KMS-11 (cell line): ENCODE measurements around the gene NUDT14.

ENCODE experiments used
- H2AFZ ChIP-seq: fragments of 200-600 bp; sonication (generic); 2 replicates; pipeline ENCODE4 v1.6.1; 2016; ENCODE audit warnings: antibody characterized with exemption, mixed run types, low read depth
- H3K27ac ChIP-seq: fragments of 200-600 bp; sonication (generic); 2 replicates; pipeline ENCODE4 v1.6.1; 2016; ENCODE audit warnings: mild to moderate bottlenecking, mixed run types
- H3K27me3 ChIP-seq: fragments of 200-600 bp; sonication (generic); 2 replicates; pipeline ENCODE4 v1.6.1; 2017; ENCODE audit warnings: mild to moderate bottlenecking, low read depth, mixed run types, moderate library complexity; ENCODE audit not compliant: insufficient read depth
- H3K36me3 ChIP-seq: fragments of 200-600 bp; sonication (generic); 2 replicates; pipeline ENCODE4 v1.6.1; 2017; ENCODE audit warnings: mild to moderate bottlenecking, mixed run types; ENCODE audit not compliant: insufficient read depth
- H3K4me1 ChIP-seq: fragments of 200-600 bp; sonication (generic); 2 replicates; pipeline ENCODE4 v1.6.1; 2016; ENCODE audit warnings: mild to moderate bottlenecking, low read depth, mixed run types; ENCODE audit not compliant: poor library complexity, severe bottlenecking
- H3K4me2 ChIP-seq: fragments of 200-600 bp; sonication (generic); 2 replicates; pipeline ENCODE4 v1.7.0; 2016; ENCODE audit warnings: mild to moderate bottlenecking, mixed run types
- H3K4me3 ChIP-seq: fragments of 200-600 bp; sonication (generic); IDR thresholded peaks from 2 replicates; pipeline ENCODE4 v1.6.1; 2017; ENCODE audit warnings: low read depth, low read length, mixed read lengths; ENCODE audit not compliant: insufficient read depth
- H3K79me2 ChIP-seq: fragments of 200-600 bp; sonication (generic); 2 replicates; pipeline ENCODE4 v1.6.1; 2016; ENCODE audit warnings: low read depth, mixed run types; ENCODE audit not compliant: insufficient read depth
- H3K9ac ChIP-seq: fragments of 200-600 bp; sonication (generic); 2 replicates; pipeline ENCODE4 v1.6.1; 2016; ENCODE audit warnings: mild to moderate bottlenecking, mixed run types
- H4K20me1 ChIP-seq: fragments of 200-600 bp; sonication (generic); 2 replicates; pipeline ENCODE4 v1.6.1; 2016; ENCODE audit warnings: mild to moderate bottlenecking, mixed run types; ENCODE audit not compliant: insufficient read depth
- CTCF ChIP-seq: fragments of 200-600 bp; sonication (generic); conservative IDR thresholded peaks from 2 replicates; pipeline ENCODE4 v1.6.1; 2017; ENCODE audit warnings: low read depth, mild to moderate bottlenecking, antibody characterized with exemption, low read length, moderate library complexity, mixed read lengths

NUDT14 gene

GRCh38 chr14:105218611-105219010, 37.5 kb upstream of the NUDT14 start:
- Histone ChIP-seq H3K27me3 (no peaks in the 10 kb centered on the region), H3K9ac (no peak overlapping the region), H3K4me1 (no peaks in the 10 kb centered on the region), H3K27ac (no peak overlapping the region), H3K4me3 (no peak overlapping the region), H2AFZ (no peak overlapping the region), H3K79me2 (no peaks in the 10 kb centered on the region), H4K20me1 (no peaks in the 10 kb centered on the region), H3K4me2 (no peak overlapping the region), H3K36me3 (no peaks in the 10 kb centered on the region)
- TF ChIP-seq CTCF: no peak

GRCh38 chr14:105217774-105218173, 36.7 kb upstream of the NUDT14 start:
- Histone ChIP-seq H3K79me2 (no peaks in the 10 kb centered on the region), H2AFZ (no peak overlapping the region), H3K4me3 (no peak overlapping the region), H3K36me3 (no peaks in the 10 kb centered on the region), H3K4me1 (no peaks in the 10 kb centered on the region), H3K27ac (no peak overlapping the region), H4K20me1 (no peaks in the 10 kb centered on the region), H3K4me2 (no peak overlapping the region), H3K27me3 (no peaks in the 10 kb centered on the region), H3K9ac (no peak overlapping the region)
- no peak for TF ChIP-seq CTCF

- Histone ChIP-seq H3K79me2 (no peaks in the 10 kb centered on the region), H3K27me3 (no peaks in the 10 kb centered on the region), H4K20me1 (no peaks in the 10 kb centered on the region), H3K4me1 (no peaks in the 10 kb centered on the region), H3K36me3 (no peaks in the 10 kb centered on the region), H3K4me2 (no peak overlapping the region), H3K4me3 (no peak overlapping the region), H3K27ac (no peak overlapping the region), H2AFZ (no peak overlapping the region), H3K9ac (no peak overlapping the region)
- no peak for TF ChIP-seq CTCF
Measured at GRCh38 chr14:105216490-105217247, 35.6 kb upstream of the NUDT14 start.

- Histone ChIP-seq H3K9ac (no peak overlapping the region), H3K4me1 (no peaks in the 10 kb centered on the region), H3K79me2 (no peaks in the 10 kb centered on the region), H3K27me3 (no peaks in the 10 kb centered on the region), H4K20me1 (no peaks in the 10 kb centered on the region), H2AFZ (no peak overlapping the region), H3K27ac (no peak overlapping the region), H3K36me3 (no peaks in the 10 kb centered on the region), H3K4me3 (no peak overlapping the region), H3K4me2 (no peak overlapping the region)
- TF ChIP-seq CTCF: no peak
Measured at GRCh38 chr14:105215602-105216001, 34.5 kb upstream of the NUDT14 start.
